HG02678 (cell line): ENCODE measurements around the gene BTBD2.
"Not testable (repeated sequence)": the region's sequence is repeated elsewhere in the genome, so short reads cannot be mapped to it uniquely, and the experiment has no call there.

Experiments
- ATAC-seq: cut with Tn5 transposase; IDR thresholded peaks from one replicate; pipeline ENCODE4 v1.9.1; 2021; ENCODE audit warnings: mild to moderate bottlenecking, moderate library complexity; ENCODE audit not compliant: unreplicated experiment

BTBD2 gene

DNA sequence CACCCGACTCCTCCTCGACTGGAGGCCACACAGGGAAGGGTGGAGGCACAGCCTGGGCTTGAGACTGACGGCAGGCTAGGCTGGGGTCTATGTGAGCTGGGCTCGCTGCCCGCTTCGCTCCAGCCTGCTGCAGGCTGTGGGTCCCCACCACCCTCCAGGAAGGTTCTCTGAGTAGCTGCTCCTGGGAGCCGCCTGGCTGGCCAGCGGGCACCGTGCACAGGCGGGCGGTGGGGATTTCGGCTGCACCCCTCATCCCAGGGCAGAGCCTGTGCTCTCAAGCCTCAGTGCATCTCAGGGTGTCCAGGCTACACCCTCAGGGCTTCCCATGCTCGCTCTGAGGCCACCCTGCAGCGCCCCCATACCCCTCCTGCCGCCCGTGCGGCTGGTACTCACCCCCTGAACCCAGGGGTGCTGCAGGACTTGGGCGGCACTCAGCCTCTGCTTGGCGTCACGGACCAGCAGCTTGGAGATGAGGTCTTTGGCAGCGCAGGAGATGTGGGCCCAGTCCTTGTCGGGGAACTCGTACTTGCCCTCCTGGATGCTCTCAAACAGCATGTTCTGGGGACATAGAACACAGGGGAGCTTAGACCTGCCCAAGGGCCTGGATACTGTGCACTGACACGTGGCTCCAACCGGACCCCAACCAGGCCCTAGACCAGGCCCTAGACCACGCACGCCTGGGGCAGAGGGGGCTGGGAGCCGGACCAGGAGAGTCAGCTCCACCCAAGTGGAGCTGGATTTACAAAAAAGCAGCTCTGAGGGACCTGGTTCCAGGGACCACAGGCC lies 25.3 kb upstream of the BTBD2 start:
- no peak for ATAC-seq

DNA sequence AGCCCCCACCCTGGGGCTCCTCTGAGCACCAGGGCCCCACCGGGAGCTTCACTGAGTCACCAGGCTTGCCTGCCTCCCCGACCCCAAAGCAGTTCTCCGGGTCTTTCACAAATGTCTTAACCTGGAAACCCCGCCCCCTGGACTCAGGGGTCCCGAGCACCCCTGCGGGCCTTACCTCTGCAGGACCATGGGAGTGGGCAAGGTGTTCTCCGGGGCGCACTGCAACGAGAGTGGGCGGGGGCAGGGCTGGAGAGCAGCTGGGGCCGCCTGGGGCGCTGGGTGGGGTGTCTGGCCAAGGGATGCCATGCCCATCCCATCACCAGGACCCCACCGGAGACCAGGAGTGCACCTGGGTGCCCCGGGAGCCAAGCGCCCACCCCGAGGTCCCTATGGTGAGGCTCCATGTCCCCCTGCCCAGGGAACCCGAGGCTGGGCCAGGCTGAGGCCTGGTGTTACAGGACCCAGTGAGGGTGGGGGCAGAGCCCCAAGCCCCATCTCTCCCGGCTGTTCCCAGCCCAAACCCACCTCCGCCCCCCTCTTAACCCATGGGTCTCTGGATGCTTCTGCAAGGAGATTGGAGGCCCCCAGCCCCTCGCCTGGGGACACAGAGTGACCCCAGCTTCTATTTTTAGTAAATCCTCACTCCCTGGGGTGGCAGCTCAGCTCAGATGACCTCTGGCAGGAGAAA lies 24.6 kb upstream of the BTBD2 start:
- ATAC-seq = no peak

GRCh38 chr19:2039089-2039958 lies 23.8 kb upstream of the BTBD2 start:
- no peak for ATAC-seq

DNA sequence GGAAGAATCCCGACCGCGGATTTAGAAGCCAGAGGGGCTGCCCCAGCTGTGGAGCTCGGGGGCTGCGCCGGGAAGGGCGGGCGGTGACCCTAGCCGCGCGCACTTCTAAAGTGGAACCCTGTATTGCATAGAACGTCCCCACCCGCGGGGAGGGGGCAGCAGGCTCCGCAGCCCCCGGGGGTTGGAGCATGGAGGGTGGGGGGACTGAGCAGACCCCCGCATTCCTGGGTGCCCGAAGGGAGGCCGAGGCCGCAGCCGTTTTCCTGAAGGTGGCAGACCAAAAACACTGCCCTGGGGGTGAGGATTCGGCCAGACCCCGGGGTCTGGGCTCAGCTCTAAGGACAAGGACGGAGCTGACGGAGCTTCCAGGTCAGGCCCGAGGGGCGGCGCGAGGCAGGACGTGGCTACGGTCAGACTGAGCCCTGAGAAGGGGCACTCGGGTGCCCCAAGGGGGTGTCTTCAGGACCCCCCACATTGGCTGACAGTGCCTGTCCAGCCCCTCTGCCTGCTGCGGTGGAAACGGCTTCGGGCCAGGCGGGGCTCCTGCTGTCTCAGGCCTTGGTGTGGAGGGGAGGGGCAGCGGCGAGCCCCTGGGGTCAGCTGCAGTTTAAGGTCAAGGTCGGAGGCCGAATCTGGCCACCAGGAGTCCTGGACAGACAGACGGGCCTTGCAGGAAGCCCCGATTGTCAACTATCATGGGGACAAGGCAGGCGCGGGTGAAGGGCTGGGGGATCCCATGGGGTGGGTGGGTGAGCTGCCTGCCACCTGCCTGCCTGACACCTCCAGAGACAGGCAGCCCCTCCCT lies 23.0 kb upstream of the BTBD2 start:
- no peak for ATAC-seq

- no peak for ATAC-seq
Measured at GRCh38 chr19:2037651-2038255, 22.2 kb upstream of the BTBD2 start.

DNA sequence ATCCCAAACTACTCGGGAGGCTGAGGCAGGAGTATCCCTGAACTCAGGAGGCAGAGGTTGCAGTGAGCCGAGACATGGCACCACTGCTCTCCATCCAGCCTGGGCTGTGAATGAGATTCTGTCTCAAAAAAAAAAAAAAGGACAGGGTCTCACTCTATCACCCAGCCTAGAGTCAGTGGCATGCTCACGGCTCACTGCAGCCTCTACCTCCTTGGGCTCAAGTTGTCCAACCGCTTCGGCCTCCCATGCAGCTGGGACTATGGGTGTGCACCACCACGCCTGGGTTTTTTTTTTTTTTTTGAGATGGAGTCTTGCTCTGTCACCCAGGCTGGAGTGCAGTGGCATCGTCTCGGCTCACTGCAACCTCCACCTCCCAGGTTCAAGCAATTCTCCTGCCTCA lies 20.9 kb upstream of the BTBD2 start:
- ATAC-seq = no peak

DNA sequence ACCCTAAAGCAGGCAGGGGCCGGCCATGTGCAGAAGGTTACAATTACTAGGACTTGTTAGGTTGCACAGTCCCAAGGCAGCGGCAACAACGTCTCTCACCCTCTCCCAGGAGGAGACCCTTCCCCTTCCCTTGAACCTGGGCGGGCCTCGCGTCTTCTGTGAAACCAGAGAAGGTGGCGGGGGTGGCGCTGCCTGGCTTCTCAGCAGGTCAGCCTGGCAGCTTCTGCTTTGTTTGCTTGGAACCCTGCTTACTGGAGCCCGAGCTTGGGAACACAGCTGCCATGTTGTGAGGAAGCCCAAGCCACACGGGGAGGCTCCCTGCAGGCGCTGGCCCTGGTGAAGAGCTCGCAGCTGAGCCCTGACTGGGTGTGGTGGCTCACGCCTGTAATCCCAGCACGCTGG lies 20.1 kb upstream of the BTBD2 start:
- no peak for ATAC-seq

GRCh38 chr19:2034729-2035589 lies 19.4 kb upstream of the BTBD2 start:
- no peak for ATAC-seq

DNA sequence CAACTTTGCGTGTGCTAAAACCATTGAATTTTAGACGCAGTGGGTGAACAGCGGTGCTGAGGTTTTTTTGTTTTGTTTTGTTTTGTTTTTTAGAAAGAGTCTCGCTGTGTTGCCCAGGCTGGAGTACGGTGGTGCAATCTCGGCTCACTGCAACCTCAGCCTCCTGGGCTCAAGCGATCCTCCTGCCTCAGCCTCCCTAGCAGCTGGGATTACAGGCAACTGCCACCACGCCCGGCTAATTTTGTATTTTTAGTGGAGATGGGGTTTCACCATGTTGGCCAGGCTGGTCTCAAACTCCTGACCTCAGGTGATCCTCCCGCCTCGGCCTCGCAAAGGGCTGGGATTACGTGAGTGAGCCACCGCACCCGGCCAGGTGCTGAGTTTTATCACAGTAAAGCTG lies 18.7 kb upstream of the BTBD2 start:
- not testable (repeated sequence) for ATAC-seq

DNA sequence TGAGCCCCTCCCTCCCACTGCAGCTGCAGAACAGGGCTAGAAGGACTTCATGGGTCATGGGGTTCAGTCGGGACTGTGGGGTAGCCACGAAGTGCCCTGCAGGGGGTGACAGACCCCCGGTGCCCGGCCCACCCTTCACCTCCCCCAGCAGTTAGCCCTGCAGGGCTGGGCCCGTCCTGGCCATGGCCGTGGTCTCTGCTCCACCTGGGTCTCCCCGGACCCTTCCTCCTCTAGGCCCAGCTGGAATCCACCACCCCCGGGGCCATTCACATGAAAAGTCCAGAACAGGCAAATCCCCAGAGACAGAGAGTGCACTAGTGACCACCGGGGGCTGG lies 18.3 kb upstream of the BTBD2 start:
- no peak for ATAC-seq

DNA sequence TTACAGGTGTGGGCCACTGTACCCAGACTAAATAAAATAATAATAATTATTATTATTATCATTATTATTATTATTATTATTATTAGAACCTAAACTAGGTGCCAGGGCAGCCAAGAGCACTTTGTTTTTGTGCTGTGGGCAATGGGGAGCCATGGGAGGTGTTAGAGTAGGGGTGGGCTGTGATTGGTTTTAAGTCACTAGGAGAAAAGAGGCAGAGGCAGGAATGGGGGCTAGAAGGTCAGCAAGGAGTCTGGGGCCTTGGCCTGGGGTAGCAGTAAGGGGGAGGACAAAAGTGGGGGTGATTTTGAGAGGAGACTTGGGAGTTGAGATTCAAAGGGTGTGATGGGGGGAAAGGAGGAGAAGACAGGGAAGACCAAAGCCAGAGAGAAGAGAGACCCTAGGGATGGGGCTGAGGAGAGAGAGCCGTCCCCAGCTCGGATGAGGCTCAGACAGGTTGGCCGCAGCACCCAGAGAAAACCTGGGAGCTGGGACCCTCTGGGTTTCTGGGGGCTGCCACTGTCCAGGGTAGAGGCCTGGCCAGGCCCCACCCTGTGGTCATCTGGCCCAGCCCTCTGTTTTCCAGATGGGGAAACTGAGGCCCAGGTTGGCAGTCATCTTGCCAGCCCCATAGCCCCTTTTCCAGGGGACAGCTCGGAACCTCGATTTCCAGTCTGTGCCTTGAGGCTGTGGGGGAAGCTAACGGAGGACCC lies 17.8 kb upstream of the BTBD2 start:
- ATAC-seq = no peak

GRCh38 chr19:2032296-2032941 lies 16.9 kb upstream of the BTBD2 start:
- ATAC-seq = no peak

DNA sequence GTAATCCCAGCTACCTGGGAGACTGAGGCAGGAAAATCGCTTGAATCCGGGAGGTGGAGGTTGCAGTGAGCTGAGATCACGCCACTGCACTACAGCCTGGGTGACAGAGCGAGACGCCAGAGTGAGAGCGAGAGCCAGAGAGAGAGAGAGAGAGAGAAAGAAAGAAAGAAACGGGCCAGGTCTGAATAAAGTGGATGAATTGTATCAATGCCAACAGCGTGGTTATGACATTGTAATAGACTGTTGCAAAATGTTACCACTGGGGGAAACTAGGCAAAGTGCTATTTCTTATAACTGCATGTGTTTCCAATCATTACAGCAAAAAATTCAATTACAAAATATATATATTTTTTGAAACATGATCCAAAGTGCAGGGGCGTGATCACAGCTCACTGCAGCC lies 11.8 kb upstream of the BTBD2 start:
- ATAC-seq = no peak

DNA sequence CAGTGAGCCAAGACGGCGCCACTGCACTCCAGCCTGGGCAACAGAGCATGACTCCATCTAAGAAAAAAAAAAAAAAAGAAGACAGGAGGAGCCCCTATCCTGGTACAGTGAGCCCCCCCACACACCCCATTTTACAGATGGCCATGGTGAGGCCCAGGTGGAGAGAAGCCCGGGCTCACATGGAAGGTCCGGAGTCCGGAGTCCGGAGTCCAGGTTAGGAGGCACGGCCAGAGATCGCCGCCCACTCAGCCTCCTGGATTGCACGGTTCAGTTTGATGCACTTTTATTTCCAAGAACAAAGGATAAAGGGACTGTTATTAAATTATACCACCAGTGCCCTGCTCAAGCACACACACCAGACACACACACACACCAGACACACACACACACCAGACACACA lies 11.3 kb upstream of the BTBD2 start:
- ATAC-seq = no peak

- no peak for ATAC-seq
Measured at GRCh38 chr19:2022289-2022688, 6.8 kb upstream of the BTBD2 start.

DNA sequence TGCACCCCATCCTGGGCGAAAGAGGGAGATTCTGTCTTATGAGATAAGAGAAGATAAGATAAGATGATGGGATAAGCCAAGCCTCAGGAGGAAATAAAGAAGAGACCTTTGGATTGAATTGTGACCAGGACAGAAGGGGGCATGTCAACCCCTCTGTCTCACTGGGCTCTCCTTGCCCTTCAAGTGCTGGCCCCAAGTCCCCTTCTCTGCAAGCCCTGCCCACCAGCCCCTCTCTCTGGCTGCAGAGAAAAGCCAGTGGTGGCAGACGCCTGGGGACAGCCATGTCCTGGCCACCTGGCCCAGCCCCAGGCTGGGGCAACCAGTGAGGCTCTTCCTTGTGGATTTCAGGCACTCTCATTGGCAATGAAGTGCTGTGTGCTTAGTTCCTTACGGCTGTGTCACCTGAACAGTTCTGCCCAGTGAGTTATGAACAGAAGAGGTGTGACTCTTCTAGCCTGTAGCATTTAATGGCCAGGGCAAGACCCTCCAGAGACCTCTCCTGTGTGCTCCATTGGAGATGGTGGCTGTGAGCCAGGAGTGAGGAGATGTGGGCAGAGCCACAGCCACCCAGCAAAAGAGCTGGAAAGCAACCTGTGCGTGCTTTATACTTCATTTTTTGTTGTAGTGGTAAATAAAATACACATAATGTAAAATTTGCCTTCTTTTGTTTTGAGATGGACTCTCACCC lies 6.1 kb upstream of the BTBD2 start:
- ATAC-seq = no peak

DNA sequence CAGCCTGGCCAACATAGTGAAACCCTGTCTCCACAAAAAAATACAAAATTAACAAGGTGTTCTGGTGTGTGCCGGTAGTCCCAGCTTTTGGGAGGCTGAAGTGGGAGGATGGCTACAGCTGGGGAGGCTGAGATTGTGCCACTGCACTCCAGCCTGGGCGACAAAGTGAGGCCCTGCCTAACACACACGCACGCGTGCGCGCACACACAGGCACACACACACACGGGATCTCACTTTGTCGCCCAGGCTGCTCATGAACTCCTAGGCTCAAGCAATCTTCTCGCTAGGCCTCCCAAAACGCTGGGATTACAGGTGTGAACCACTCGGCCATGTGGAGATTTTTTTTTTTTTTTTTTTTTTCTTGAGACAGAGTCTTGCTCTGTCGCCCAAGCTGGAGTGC lies 3.2 kb upstream of the BTBD2 start:
- ATAC-seq = no peak
